Activated B cell treated with CpG ODN at 0.5 μM for 24 hours (primary cell): ENCODE measurements around the gene OSBPL10. TPM values are rescaled to one million over a fixed set of nuclear protein-coding genes. Genes with fewer than 3 reads are reported as not detected.

ENCODE experiments used
- ATAC-seq: fragments of 200-7000 bp; cut with Tn5 transposase; one replicate; pipeline ENCODE4 v1.10.0; 2021; ENCODE audit warnings: low read depth, mild to moderate bottlenecking, moderate library complexity
- CTCF ChIA-PET: fragments of 350-600 bp; sonication (Branson Sonifier 250); formaldehyde crosslinking; loops from one replicate; lab custom pipeline; 2021; ENCODE audit warnings: antibody characterized with exemption; lab: Charles Lee
- POLR2A ChIA-PET: fragments of 350-600 bp; sonication (Branson Sonifier 250); formaldehyde crosslinking; loops from one replicate; lab custom pipeline; 2021; ENCODE audit warnings: antibody characterized with exemption; lab: Charles Lee
- DNase-seq: peaks from one replicate; pipeline ENCODE4 v3.0.0; 2022
- H3K27ac Mint-ChIP-seq: one replicate; pipeline ENCODE4 v1.8.0; 2020; ENCODE audit warnings: mixed read lengths
- H3K27me3 Mint-ChIP-seq: one replicate; pipeline ENCODE4 v1.8.0; 2021; ENCODE audit warnings: mixed read lengths
- H3K36me3 Mint-ChIP-seq: one replicate; pipeline ENCODE4 v1.8.0; 2021; ENCODE audit warnings: low read depth, mixed read lengths
- H3K4me1 Mint-ChIP-seq: one replicate; pipeline ENCODE4 v1.8.0; 2021; ENCODE audit warnings: mixed read lengths
- H3K4me3 Mint-ChIP-seq: one replicate; pipeline ENCODE4 v1.8.0; 2020; ENCODE audit warnings: mild to moderate bottlenecking, mixed read lengths
- H3K9me3 Mint-ChIP-seq: one replicate; pipeline ENCODE4 v1.8.0; 2020; ENCODE audit warnings: mixed read lengths
- CTCF ChIP-seq: fragments of 200-600 bp; IDR thresholded peaks from one replicate; pipeline ENCODE4 v1.8.0; 2022; ENCODE audit warnings: antibody characterized with exemption, mild to moderate bottlenecking
- intact Hi-C: fragments of 100-400 bp; cut with micrococcal nuclease; formaldehyde crosslinking; loops from one replicate; pipeline ENCODE4 v1.15.1; 2024
- total RNA-seq: library from RNA; stranded (reverse); gene quantifications from 2 replicates; pipeline ENCODE4 v1.2.3, GENCODE V29; 2022

The OSBPL10 gene
- total RNA-seq, 1 donor from 2014 or later: 137 TPM

- Mint-ChIP-seq H3K4me1 (no peaks in the 10 kb centered on the region), H3K4me3 (no peak overlapping the region), H3K36me3 (peaks cover 68% of the 10 kb centered on the region), H3K27ac (no peak overlapping the region), H3K27me3 (no peaks in the 10 kb centered on the region), H3K9me3 (no peaks in the 10 kb centered on the region)
- POLR2A ChIA-PET: no interaction called here
- no peak for TF ChIP-seq CTCF
- DNase-seq (no peak), ATAC-seq (no peak)
- CTCF ChIA-PET: no interaction called here
- intact Hi-C loops: no loop called here
These were observed 237.6 kb downstream of the OSBPL10 start for GRCh38 chr3:31743331-31744089.

GRCh38 chr3:31740397-31740796, 240.7 kb downstream of the OSBPL10 start:
- no peak overlapping the region for H3K27ac Mint-ChIP-seq
- H3K36me3 Mint-ChIP-seq: peaks cover 71% of the 10 kb centered on the region
- no peak for ATAC-seq
- DNase-seq: no peak
- ChIA-PET CTCF (interaction anchor here (0.7 kb wide), 1 partner anchor 22 kb away, joined by 3 read pairs; no protein-coding TSS in a partner anchor), POLR2A (no interaction called here)
- H3K27me3 Mint-ChIP-seq: no peaks in the 10 kb centered on the region
- intact Hi-C loops: no loop called here
- H3K4me1 Mint-ChIP-seq: peaks cover 2% of the 10 kb centered on the region
- TF ChIP-seq CTCF: no peak
- H3K9me3 Mint-ChIP-seq: no peaks in the 10 kb centered on the region
- no peak overlapping the region for H3K4me3 Mint-ChIP-seq

- no peak for DNase-seq
- no peak overlapping the region for H3K4me3 Mint-ChIP-seq
- POLR2A ChIA-PET: no interaction called here
- peaks cover 2% of the 10 kb centered on the region for H3K4me1 Mint-ChIP-seq
- ATAC-seq: no peak
- intact Hi-C loops: no loop called here
- H3K9me3 Mint-ChIP-seq: no peaks in the 10 kb centered on the region
- no peaks in the 10 kb centered on the region for H3K27me3 Mint-ChIP-seq
- CTCF ChIA-PET: no interaction called here
- TF ChIP-seq CTCF: no peak
- H3K27ac Mint-ChIP-seq: no peak overlapping the region
- H3K36me3 Mint-ChIP-seq: peaks cover 63% of the 10 kb centered on the region
These were observed 242.7 kb downstream of the OSBPL10 start for GRCh38 chr3:31738412-31738811.

- no peaks in the 10 kb centered on the region for H3K9me3 Mint-ChIP-seq
- no peak overlapping the region for H3K27ac Mint-ChIP-seq
- DNase-seq: no peak
These were observed 245.4 kb downstream of the OSBPL10 start for GRCh38 chr3:31735667-31736066.

More at GRCh38 chr3:31735667-31736066, 245.4 kb downstream of the OSBPL10 start:
- peaks cover 72% of the 10 kb centered on the region for H3K36me3 Mint-ChIP-seq
- intact Hi-C loops: no loop called here
- no peaks in the 10 kb centered on the region for H3K27me3 Mint-ChIP-seq
- TF ChIP-seq CTCF: no peak
- ATAC-seq: no peak
- H3K4me1 Mint-ChIP-seq: peaks cover 2% of the 10 kb centered on the region
- H3K4me3 Mint-ChIP-seq: no peak overlapping the region
- ChIA-PET CTCF (interaction anchor here (1.1 kb wide), 1 partner anchor 125 kb away, joined by 3 read pairs; no protein-coding TSS in a partner anchor), POLR2A (no interaction called here)
